Stimulated activated CD4-positive, alpha-beta T cell treated with anti-CD3 and anti-CD28 coated beads, TNF-alpha, amount 100 ng/mL, for 24 hours (primary cell): ENCODE measurements around the gene MAGEA3.
"Not testable (repeated sequence)": the region's sequence is repeated elsewhere in the genome, so short reads cannot be mapped to it uniquely, and the experiment has no call there.

ENCODE experiments used
- DNase-seq, 3 experiments: peaks; one replicate each; pipeline ENCODE4 v3.0.0-alpha.2; 2020; ENCODE audit warnings: low read depth in 3 of 3

Gene MAGEA3

GRCh38 chrX:152736528-152736927 lies 37.9 kb downstream of the MAGEA3 start:
- not testable (repeated sequence) for DNase-seq

DNA sequence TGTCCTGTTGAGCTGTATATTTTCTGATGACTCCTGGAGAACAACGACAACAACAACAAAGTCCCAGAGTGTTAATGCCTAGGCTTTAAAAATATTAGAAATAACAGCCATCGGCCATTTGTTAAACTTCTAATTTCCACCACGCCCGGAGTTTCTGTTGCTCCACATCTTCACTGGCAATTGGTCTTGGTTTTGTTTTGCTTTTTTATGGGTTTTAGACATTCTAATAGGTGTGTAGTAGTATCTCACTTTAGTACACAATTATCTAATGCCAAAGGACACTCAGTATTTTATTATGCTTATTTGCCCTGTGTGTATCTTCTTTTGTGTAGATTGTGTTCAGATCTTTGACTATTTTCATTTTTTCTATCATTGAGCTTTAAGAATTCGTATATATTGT lies 40.0 kb downstream of the MAGEA3 start:
- no peak for DNase-seq
